Upper lobe of right lung (tissue), 1 donor: Measurements from ENCODE around the gene ABCG4. TPM values are rescaled to one million over a fixed set of nuclear protein-coding genes. Genes with fewer than 3 reads are reported as not detected.
A peak's percentile ranks its signal among the peaks of the same experiment; 100 is the strongest.
"Not testable (repeated sequence)": the region's sequence is repeated elsewhere in the genome, so short reads cannot be mapped to it uniquely, and the experiment has no call there.

Source experiments
- ATAC-seq: fragments of 200-7000 bp; cut with Tn5 transposase; one replicate; pipeline ENCODE4 v1.9.1; 2020; ENCODE audit warnings: mild to moderate bottlenecking, moderate library complexity
- DNase-seq: peaks from one replicate; pipeline ENCODE4 v3.0.0-alpha.2; 2020
- H3K27ac ChIP-seq: fragments of 200-600 bp; one replicate; pipeline ENCODE4 v1.8.0; 2022
- H3K27me3 ChIP-seq: fragments of 200-600 bp; one replicate; pipeline ENCODE4 v1.8.0; 2022; ENCODE audit warnings: mild to moderate bottlenecking
- H3K36me3 ChIP-seq: fragments of 200-600 bp; one replicate; pipeline ENCODE4 v1.8.0; 2022
- H3K4me1 ChIP-seq: fragments of 200-600 bp; one replicate; pipeline ENCODE4 v1.8.0; 2022
- H3K4me3 ChIP-seq: fragments of 200-600 bp; one replicate; pipeline ENCODE4 v1.8.0; 2022; ENCODE audit warnings: mild to moderate bottlenecking
- H3K9me3 ChIP-seq: fragments of 200-600 bp; one replicate; pipeline ENCODE4 v1.8.0; 2022
- intact Hi-C: fragments of 100-400 bp; cut with DNase I; formaldehyde crosslinking; loops from one replicate; pipeline ENCODE4 v1.11.0; 2022
- long read RNA-seq: library from polyadenylated mRNA; unstranded; transcript quantifications from one replicate; pipeline ENCODE4 v2.0.0, GENCODE V29; 2021
- total RNA-seq: library from RNA; stranded (reverse); fragmentation: NEBNext Ultra II Directional; extraction: Animal tissue kit (Norgen Biotek cat#: 25700); gene quantifications from one replicate; pipeline ENCODE4 v1.2.1, GENCODE V29; 2021
- TF ChIP-seq, protein P1 (sequence below): fragments of 200-600 bp; IDR thresholded peaks from one replicate; pipeline ENCODE4 v1.8.0; 2022; ENCODE audit warnings: antibody characterized with exemption
- donor health status: DM: no; HTN: yes; CAD: no; lungs with severe emphysema.

Gene ABCG4
- 0.14 TPM for total RNA-seq
- long read RNA-seq, result 0 reads

DNA sequence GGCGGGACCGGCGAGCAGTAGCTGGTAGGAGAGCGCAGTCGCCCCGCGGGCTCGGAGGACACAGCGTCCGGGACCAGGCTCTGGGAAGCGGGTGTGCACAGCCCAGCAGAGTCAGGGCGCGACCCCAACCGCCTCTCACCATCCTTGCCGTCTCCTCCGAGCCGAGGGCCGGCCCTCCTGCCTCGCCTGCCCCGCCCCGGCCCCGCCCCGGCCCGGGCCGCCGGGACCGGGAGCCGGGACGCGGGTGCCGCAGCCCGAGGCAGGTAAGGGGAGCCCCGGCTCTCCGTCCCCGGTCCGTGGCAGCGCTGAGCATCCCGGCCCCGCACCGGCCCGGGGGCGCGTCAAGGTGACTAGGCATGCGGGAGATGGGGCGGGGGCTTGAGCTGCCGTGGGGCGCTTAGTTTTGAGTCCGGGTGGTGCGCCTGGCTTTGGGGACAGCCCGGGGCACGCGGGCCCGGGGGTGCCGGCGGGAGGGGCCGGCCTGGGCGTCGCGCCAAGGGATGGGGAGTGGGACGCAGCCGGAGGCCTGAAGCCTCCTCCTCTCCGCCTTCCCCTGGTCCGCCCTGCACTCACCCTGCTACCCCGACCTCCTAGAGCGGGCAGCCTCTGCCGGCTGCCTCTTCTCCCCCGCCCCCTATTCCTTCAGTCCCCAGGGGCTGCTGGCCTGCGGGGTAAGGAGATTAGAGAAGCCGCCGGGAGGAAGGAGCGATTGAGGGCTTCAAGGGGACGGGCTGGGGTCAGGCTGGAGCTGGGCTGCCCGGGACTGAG lies at the start of gene ABCG4:
Gene ABCG4 (plus strand): TSS at position 35 of the 768 bp plus-strand sequence. CDS start 914 bp downstream, outside the sequence.
- intact Hi-C loops, result no loop called here

DNA sequence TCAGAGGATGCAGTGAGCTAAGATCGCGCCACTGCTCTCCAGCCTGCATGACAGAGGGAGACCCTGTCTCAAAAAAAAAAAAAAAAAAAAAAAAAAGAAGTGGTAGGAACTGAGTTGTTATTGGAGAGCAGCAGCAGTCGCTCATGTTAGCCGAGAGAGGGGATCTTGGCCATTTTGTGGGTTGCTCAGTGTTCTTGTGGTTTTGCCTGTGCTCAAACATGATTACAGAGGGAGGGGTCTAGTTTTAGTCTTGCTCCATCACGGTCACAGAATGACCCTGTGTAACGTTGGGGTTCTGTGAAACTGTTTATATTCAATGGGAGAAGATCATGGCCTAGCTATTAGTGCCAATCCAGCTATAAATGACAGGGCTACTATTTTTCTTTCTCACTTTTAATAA lies 49.1 kb upstream of the ABCG4 start:
- ATAC-seq (no peak), DNase-seq (no peak)
- peaks cover 22% of the 10 kb centered on the region for H3K36me3 ChIP-seq
- TF ChIP-seq, protein P1, sequence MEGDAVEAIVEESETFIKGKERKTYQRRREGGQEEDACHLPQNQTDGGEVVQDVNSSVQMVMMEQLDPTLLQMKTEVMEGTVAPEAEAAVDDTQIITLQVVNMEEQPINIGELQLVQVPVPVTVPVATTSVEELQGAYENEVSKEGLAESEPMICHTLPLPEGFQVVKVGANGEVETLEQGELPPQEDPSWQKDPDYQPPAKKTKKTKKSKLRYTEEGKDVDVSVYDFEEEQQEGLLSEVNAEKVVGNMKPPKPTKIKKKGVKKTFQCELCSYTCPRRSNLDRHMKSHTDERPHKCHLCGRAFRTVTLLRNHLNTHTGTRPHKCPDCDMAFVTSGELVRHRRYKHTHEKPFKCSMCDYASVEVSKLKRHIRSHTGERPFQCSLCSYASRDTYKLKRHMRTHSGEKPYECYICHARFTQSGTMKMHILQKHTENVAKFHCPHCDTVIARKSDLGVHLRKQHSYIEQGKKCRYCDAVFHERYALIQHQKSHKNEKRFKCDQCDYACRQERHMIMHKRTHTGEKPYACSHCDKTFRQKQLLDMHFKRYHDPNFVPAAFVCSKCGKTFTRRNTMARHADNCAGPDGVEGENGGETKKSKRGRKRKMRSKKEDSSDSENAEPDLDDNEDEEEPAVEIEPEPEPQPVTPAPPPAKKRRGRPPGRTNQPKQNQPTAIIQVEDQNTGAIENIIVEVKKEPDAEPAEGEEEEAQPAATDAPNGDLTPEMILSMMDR, result no peak
- H3K27me3 ChIP-seq, result no peaks in the 10 kb centered on the region
- H3K9me3 ChIP-seq, result no peaks in the 10 kb centered on the region
- intact Hi-C loops, result no loop called here
- H3K27ac ChIP-seq, result no peak overlapping the region
- H3K4me1 ChIP-seq, result peaks cover 16% of the 10 kb centered on the region
- H3K4me3 ChIP-seq, result no peak overlapping the region

More for the DNA sequence above, at the start of gene ABCG4:
- DNase-seq (peak; percentile 64), ATAC-seq (peak; percentile 59)
- H3K4me1 ChIP-seq, result peaks cover 12% of the 10 kb centered on the region
- H3K4me3 ChIP-seq, result peak within 1 kb of the TSS; percentile 60
- H3K36me3 ChIP-seq, result no peaks in the 10 kb centered on the region
- TF ChIP-seq, protein P1, result no peak
- no peak within 1 kb of the TSS for H3K27ac ChIP-seq
- H3K9me3 ChIP-seq, result no peaks in the 10 kb centered on the region
- peaks cover 29% of the 10 kb centered on the region for H3K27me3 ChIP-seq

DNA sequence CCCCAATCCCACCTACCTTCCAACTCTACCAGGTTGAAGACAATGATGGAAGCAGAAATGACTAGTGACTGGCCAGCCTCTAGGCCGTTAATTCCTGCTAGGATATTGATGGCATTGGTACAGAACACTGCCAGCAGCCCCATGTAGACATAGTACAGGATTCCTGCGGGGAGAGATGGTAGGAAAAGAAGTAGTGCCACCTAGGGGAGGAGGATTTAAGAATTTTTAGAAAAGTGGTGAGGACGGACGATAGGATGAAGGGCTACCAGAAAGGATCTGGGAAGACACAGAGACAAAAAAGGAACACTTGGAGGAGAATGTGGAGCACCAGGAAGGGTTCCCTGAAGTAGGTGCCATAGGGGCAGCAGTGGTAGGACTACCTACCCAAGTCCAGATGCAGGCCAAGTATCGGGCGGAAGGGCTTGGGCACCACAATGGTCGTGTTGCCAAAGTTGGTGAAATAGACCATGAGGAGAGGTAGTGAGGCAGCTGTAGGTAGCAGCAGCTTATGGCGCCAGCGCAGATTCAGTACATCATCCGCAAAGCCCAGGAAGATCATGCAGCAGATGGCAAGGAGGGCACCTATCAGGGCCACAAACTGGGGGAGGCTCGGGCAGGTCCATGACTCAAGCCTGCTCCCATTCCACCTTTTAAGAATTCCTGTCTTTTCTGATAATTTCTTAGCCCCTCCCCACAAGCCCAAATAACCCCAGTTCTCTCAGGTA lies 48.4 kb upstream of the ABCG4 start:
- Histone ChIP-seq H3K36me3 (peaks cover 22% of the 10 kb centered on the region), H3K4me3 (peak overlapping the region; percentile 93), H3K9me3 (no peaks in the 10 kb centered on the region), H3K27me3 (no peaks in the 10 kb centered on the region), H3K27ac (no peak overlapping the region), H3K4me1 (peaks cover 16% of the 10 kb centered on the region)
- no peak for ATAC-seq
- no peak for DNase-seq
- intact Hi-C loops, result no loop called here
- TF ChIP-seq, protein P1, result peak; percentile 30

DNA sequence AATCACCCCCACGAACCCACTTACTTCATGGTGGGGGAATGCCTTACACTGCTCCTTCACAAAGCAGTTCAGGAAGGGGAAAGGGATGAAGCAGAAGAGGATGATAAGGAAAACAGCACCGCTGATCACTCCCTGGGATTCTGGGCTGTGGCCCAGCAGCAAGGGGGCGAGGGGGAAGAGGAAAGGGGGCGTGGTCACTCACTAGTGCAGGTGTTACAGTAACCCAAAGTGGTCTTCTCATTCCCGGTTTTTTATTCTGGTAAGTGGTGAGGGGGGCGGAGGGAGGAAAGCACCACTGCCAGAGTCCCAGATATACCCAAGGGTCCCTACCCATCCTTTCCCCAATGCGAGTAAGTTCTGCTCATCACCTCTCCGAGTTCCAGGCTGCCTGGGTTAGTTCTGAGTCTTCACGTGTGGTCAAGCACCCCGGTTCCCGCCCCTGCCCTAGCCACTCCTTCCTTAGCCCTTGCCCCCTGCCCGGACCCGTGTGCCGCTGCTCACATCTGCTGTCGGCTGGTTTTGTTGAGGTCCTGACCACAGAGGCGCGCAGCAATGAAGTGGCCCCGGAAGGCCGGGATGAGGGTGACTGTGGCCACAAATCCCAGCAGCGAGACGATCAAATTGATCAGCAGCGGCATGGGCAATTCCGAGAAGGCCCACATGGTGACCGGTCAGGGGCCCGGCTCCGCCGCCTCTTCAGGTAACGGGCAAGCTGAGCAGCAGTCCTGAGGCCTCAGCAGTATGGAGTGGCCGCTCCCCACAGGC lies 47.7 kb upstream of the ABCG4 start:
- intact Hi-C loops, result no loop called here
- ATAC-seq (peak; percentile 9), DNase-seq (no peak)
- Histone ChIP-seq H3K36me3 (peaks cover 22% of the 10 kb centered on the region), H3K9me3 (no peaks in the 10 kb centered on the region), H3K4me3 (peak overlapping the region; percentile 93), H3K27ac (peak overlapping the region; percentile 98), H3K4me1 (peaks cover 12% of the 10 kb centered on the region), H3K27me3 (no peaks in the 10 kb centered on the region)
- TF ChIP-seq, protein P1, result peak; percentile 13

DNA sequence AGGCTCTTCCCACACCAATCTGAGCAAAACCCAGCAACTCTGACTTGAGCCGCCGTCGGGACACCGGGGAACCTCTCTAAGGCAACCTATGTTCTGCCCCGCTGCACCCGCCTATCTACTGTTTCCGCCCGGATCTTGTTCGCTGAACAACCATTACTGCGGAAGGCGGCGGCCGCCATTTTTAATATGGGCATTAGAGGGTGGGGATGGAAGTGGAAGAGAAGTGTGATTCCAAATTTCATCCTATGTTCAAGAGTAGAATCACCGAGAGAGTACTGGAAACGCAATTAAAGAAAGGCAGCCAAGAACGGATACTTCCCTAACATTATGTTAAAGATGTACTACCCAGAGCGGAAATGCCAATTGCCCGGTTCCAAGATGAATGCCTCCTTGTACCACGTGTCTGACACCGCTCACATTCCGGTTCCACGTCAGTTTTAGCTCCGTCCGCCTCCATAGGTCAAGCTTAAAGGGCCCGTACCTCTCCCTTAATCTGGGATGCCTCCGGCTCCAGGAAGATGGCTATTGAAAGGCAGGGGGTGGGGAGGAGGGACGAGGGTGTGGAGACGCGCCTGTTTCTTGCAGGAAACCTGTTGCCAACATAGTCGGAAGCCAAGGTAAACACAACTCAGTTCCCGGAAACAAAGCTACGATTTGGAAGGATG lies 47.0 kb upstream of the ABCG4 start, which contains the start of gene DPAGT1:
Gene DPAGT1 (minus strand): TSS at position 95 of the 665 bp plus-strand sequence. CDS start 198 bp downstream, outside the sequence.
- H3K36me3 ChIP-seq, result peaks cover 15% of the 10 kb centered on the region
- H3K27ac ChIP-seq, result peak within 1 kb of the TSS; percentile 98
- peaks cover 19% of the 10 kb centered on the region for H3K4me1 ChIP-seq
- ATAC-seq (peak; percentile 93), DNase-seq (peak; percentile 91)
- no peaks in the 10 kb centered on the region for H3K9me3 ChIP-seq
- H3K4me3 ChIP-seq, result peak within 1 kb of the TSS; percentile 93
- no peaks in the 10 kb centered on the region for H3K27me3 ChIP-seq
- TF ChIP-seq, protein P1, result no peak
- intact Hi-C loops, result no loop called here

DNA sequence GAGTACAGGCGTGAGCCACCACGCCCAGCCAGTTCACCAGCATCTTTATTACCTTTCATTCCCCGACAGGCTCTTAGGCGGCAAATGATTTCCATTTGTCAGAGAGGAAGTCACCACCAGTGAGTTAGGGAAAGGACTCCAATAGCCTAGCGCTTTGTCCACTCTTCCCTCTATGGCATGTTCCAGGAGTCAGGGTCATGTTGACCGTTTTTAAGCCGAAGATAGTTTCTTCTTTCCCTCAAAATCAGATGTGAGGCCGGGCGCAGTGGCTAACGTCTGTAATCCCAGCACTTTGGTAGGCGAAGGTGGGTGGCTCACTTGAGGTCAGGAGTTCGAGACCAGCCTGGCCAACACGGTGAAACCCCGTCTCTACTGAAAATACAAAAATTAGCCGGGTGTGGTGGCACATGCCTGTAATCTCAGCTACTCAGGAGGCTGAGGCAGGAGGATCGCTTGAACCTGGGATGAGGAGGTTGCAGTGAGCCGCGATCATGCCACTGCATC lies 45.6 kb upstream of the ABCG4 start:
- ATAC-seq, DNase-seq, H3K9me3 ChIP-seq, H3K27me3 ChIP-seq, intact Hi-C loops, H3K36me3 ChIP-seq: not testable (repeated sequence)
- H3K4me3 ChIP-seq, result peak overlapping the region; percentile 93
- H3K27ac ChIP-seq, result peak overlapping the region; percentile 98
- peaks cover 21% of the 10 kb centered on the region for H3K4me1 ChIP-seq
